Activated naive CD4-positive, alpha-beta T cell (primary cell): ENCODE results near the gene EML3.
"Not testable (repeated sequence)": the region's sequence is repeated elsewhere in the genome, so short reads cannot be mapped to it uniquely, and the experiment has no call there.

ENCODE experiments used
- DNase-seq, 4 experiments: peaks; one replicate each; lab custom pipeline; 2025; lab: John Stamatoyannopoulos, UW

Gene EML3

GRCh38 chr11:62570903-62571302, 41.7 kb downstream of the EML3 start:
- DNase-seq, result not testable (repeated sequence)

GRCh38 chr11:62569611-62570010, 43.0 kb downstream of the EML3 start:
- no peak for DNase-seq

GRCh38 chr11:62567018-62567633, 45.4 kb downstream of the EML3 start:
- DNase-seq, result no peak

- no peak for DNase-seq
Observed at GRCh38 chr11:62566247-62566646, 46.3 kb downstream of the EML3 start.

- no peak for DNase-seq
Observed at GRCh38 chr11:62565100-62565802, 47.3 kb downstream of the EML3 start.

- not testable (repeated sequence) for DNase-seq
Observed at GRCh38 chr11:62561677-62562230, 50.8 kb downstream of the EML3 start.

- DNase-seq, result peak; percentile 26 to 56 (median 42)
Observed at GRCh38 chr11:62560566-62561103, 51.9 kb downstream of the EML3 start.

GRCh38 chr11:62559626-62560025, 52.9 kb downstream of the EML3 start:
- DNase-seq, result not testable (repeated sequence)

GRCh38 chr11:62559204-62559603, 53.4 kb downstream of the EML3 start:
- DNase-seq, result no peak

- no peak for DNase-seq
Observed at GRCh38 chr11:62558669-62559068, 53.9 kb downstream of the EML3 start.

- DNase-seq, result peak in 1 of 4 experiments; percentile 24
Observed at GRCh38 chr11:62556875-62557631, 55.5 kb downstream of the EML3 start.

GRCh38 chr11:62556108-62556874, 56.3 kb downstream of the EML3 start:
- DNase-seq, result peak in 2 of 4 experiments; percentile 64 to 73

- peak in 1 of 4 experiments; percentile 25 for DNase-seq
Observed at GRCh38 chr11:62555464-62556107, 57.0 kb downstream of the EML3 start.

- DNase-seq, result no peak
Observed at GRCh38 chr11:62554387-62555167, 58.0 kb downstream of the EML3 start.

GRCh38 chr11:62553839-62554361, 58.7 kb downstream of the EML3 start:
- no peak for DNase-seq

- peak in 2 of 4 experiments; percentile 33 to 46 for DNase-seq
Observed at GRCh38 chr11:62553080-62553838, 59.3 kb downstream of the EML3 start.

GRCh38 chr11:62552485-62553079, 60.0 kb downstream of the EML3 start:
- no peak for DNase-seq
